IMR-90 (cell line): ENCODE data around the gene PSRC1. TPM values are rescaled to one million over a fixed set of nuclear protein-coding genes. Genes with fewer than 3 reads are reported as not detected.

Experiments used
- ATAC-seq: fragments of 200-7000 bp; cut with Tn5 transposase; 2 replicates; pipeline ENCODE4 v1.9.1; 2020; ENCODE audit warnings: low read depth, mild to moderate bottlenecking, moderate library complexity
- BruUV-seq: library from RNA; stranded (reverse); fragments of 400-500 nt; replicated peaks from 2 replicates; lab custom pipeline; 2021; lab: Mats Ljungman, UMichigan
- CTCF ChIA-PET: fragments of 300-600 bp; formaldehyde crosslinking; extraction: SDS; loops from one replicate; lab custom pipeline; 2021; ENCODE audit warnings: antibody characterized with exemption; lab: Yijun Ruan, JAX
- POLR2A ChIA-PET: fragments of 300-600 bp; sonication (Branson Sonifier 250); formaldehyde crosslinking; loops from one replicate; lab custom pipeline; 2022; ENCODE audit warnings: antibody characterized with exemption; ENCODE audit not compliant: unreplicated experiment; lab: Charles Lee
- DNase-seq: peaks from one replicate; pipeline ENCODE4 v3.0.0; 2013
- H2AFZ ChIP-seq: replicated peaks from 2 replicates; pipeline ENCODE3; 2013; ENCODE audit warnings: low read length, mild to moderate bottlenecking; ENCODE audit not compliant: poor library complexity
- H2AK5ac ChIP-seq: 2 replicates; pipeline ENCODE4 v1.6.1; 2013; ENCODE audit warnings: low read depth, low read length, inconsistent platforms
- H2AK9ac ChIP-seq: replicated peaks from 2 replicates; pipeline ENCODE3; 2013; ENCODE audit warnings: mild to moderate bottlenecking, low read depth, low read length, moderate library complexity; ENCODE audit not compliant: poor library complexity
- H2BK120ac ChIP-seq: 2 replicates; pipeline ENCODE4 v1.6.1; 2013; ENCODE audit warnings: low read depth, low read length, inconsistent platforms
- H2BK15ac ChIP-seq: 3 replicates; pipeline ENCODE4 v1.6.1; 2013; ENCODE audit warnings: low read depth, low read length, inconsistent platforms
- H2BK20ac ChIP-seq: 2 replicates; pipeline ENCODE4 v1.6.1; 2013; ENCODE audit warnings: low read depth, mild to moderate bottlenecking, inconsistent platforms, low read length, moderate library complexity
- H2BK5ac ChIP-seq: 2 replicates; pipeline ENCODE4 v1.6.1; 2013; ENCODE audit warnings: mild to moderate bottlenecking, low read depth, low read length, inconsistent platforms; ENCODE audit not compliant: poor library complexity, severe bottlenecking
- H3K14ac ChIP-seq: replicated peaks from 2 replicates; pipeline ENCODE4 v1.6.1; 2013; ENCODE audit warnings: low read depth, low read length, inconsistent platforms
- H3K18ac ChIP-seq: 2 replicates; pipeline ENCODE4 v1.6.1; 2013; ENCODE audit warnings: low read depth, low read length, control low read depth
- H3K23ac ChIP-seq: 2 replicates; pipeline ENCODE4 v1.6.1; 2013; ENCODE audit warnings: low read depth, low read length, inconsistent platforms
- H3K27ac ChIP-seq: 2 replicates; pipeline ENCODE4 v1.5.1; 2013; ENCODE audit warnings: mild to moderate bottlenecking, control low read depth, low read length; ENCODE audit not compliant: insufficient read depth
- H3K27me3 ChIP-seq: 2 replicates; pipeline ENCODE4 v1.6.1; 2013; ENCODE audit warnings: low read length; ENCODE audit not compliant: control insufficient read depth, insufficient read depth
- H3K36me3 ChIP-seq: 2 replicates; pipeline ENCODE4 v1.6.1; 2013; ENCODE audit warnings: low read length, mixed read lengths; ENCODE audit not compliant: control insufficient read depth, insufficient read depth
- H3K4ac ChIP-seq: 2 replicates; pipeline ENCODE4 v1.6.1; 2013; ENCODE audit warnings: low read depth, low read length, inconsistent platforms
- H3K4me1 ChIP-seq: 2 replicates; pipeline ENCODE4 v1.6.1; 2013; ENCODE audit warnings: low read length, mixed read lengths; ENCODE audit not compliant: control insufficient read depth, insufficient read depth
- H3K4me2 ChIP-seq: 2 replicates; pipeline ENCODE4 v1.6.1; 2013; ENCODE audit warnings: low read depth, mild to moderate bottlenecking, control low read depth, low read length, moderate library complexity
- H3K4me3 ChIP-seq: 2 replicates; pipeline ENCODE4 v1.5.1; 2013; ENCODE audit warnings: low read depth, mild to moderate bottlenecking, control low read depth, low read length, moderate library complexity; ENCODE audit not compliant: insufficient read depth
- H3K56ac ChIP-seq: 2 replicates; pipeline ENCODE4 v1.6.1; 2013; ENCODE audit warnings: low read length, inconsistent platforms; ENCODE audit not compliant: insufficient read depth; ENCODE audit errors: extremely low read depth
- H3K79me1 ChIP-seq, 2 experiments: 2 replicates each; pipeline ENCODE4 v1.6.1; 2013; ENCODE audit warnings: low read length in 2 of 2, inconsistent platforms in 1 of 2, low read depth in 1 of 2
- H3K9ac ChIP-seq: 2 replicates; pipeline ENCODE4 v1.6.1; 2013; ENCODE audit warnings: low read depth, low read length, control low read depth
- H3K9me1 ChIP-seq: 2 replicates; pipeline ENCODE4 v1.6.1; 2013; ENCODE audit warnings: low read length, inconsistent platforms; ENCODE audit not compliant: insufficient read depth
- H3K9me3 ChIP-seq: 2 replicates; pipeline ENCODE4 v1.6.1; 2013; ENCODE audit warnings: low read length; ENCODE audit not compliant: control insufficient read depth, insufficient read depth
- H4K20me1 ChIP-seq: 2 replicates; pipeline ENCODE4 v1.6.1; 2013; ENCODE audit warnings: low read length, inconsistent platforms; ENCODE audit not compliant: insufficient read depth
- H4K5ac ChIP-seq: 2 replicates; pipeline ENCODE4 v1.6.1; 2013; ENCODE audit warnings: mild to moderate bottlenecking, low read depth, low read length, control low read depth
- H4K8ac ChIP-seq, 2 experiments: 2 replicates each; pipeline ENCODE4 v1.6.1; 2013; ENCODE audit warnings: low read depth in 2 of 2, low read length in 2 of 2, control low read depth in 1 of 2, inconsistent platforms in 1 of 2
- H4K91ac ChIP-seq: 2 replicates; pipeline ENCODE4 v1.6.1; 2013; ENCODE audit warnings: low read depth, low read length, inconsistent platforms; ENCODE audit not compliant: insufficient read depth
- POLR2A ChIP-seq: IDR thresholded peaks from 2 replicates; pipeline ENCODE4 v1.6.1; 2012; ENCODE audit warnings: mild to moderate bottlenecking, low read depth, low read length
- SMC3 ChIP-seq: fragments of 150-350 bp; IDR thresholded peaks from 2 replicates; pipeline ENCODE4 v1.6.1; 2016; ENCODE audit warnings: low read depth, mild to moderate bottlenecking, antibody characterized with exemption, low read length, moderate library complexity
- WGBS, 2 experiments: methylation state at CpG; one replicate each; pipeline versions ENCODE4 v1.1.5 to v1.1.7; 2013; ENCODE audit warnings: missing lambda C conversion rate in 2 of 2; ENCODE audit not compliant: insufficient read length in 1 of 2; ENCODE audit errors: extremely low coverage in 2 of 2; 5-methylcytosine and 5-hydroxymethylcytosine counted together
- dilution Hi-C: fragments of 300-500 bp; cut with HindIII; formaldehyde crosslinking; loops from one replicate; pipeline ENCODE4 v1.14.3; 2018; ENCODE audit warnings: low sequenced_read_pairs; ENCODE audit not compliant: unreplicated experiment
- in situ Hi-C: fragments of 300-500 bp; cut with MboI; formaldehyde crosslinking; loops from 3 replicates; pipeline ENCODE4 v1.14.3; 2019; ENCODE audit warnings: low sequenced_read_pairs, inconsistent platforms, mixed read lengths
- intact Hi-C: fragments of 100-400 bp; cut with micrococcal nuclease; formaldehyde crosslinking; loops from 2 replicates; pipeline ENCODE4 v1.10.0; 2022
- polyA plus RNA-seq, 3 experiments: library from polyadenylated mRNA; depleted of rRNA; stranded (reverse); fragments of >200 nt; gene quantifications; 2 replicates each; pipeline ENCODE4 v1.2.3, GENCODE V29; 2012; ENCODE audit warnings: low replicate concordance in 1 of 3
- total RNA-seq: library from RNA; depleted of rRNA; stranded (reverse); fragments of >200 nt; gene quantifications from 2 replicates; pipeline ENCODE4 v1.2.3, GENCODE V29; 2012
- TF ChIP-seq, protein P1 (sequence below): fragments of 150-350 bp; IDR thresholded peaks from 2 replicates; pipeline ENCODE4 v1.6.1; 2016; ENCODE audit warnings: low read depth, mild to moderate bottlenecking, low read length, moderate library complexity, borderline replicate concordance

Gene PSRC1
- total and polyA plus RNA-seq, 2 of the 4 experiments (the other 2 are of a cell fraction), result 34.6 to 40.3 TPM

DNA sequence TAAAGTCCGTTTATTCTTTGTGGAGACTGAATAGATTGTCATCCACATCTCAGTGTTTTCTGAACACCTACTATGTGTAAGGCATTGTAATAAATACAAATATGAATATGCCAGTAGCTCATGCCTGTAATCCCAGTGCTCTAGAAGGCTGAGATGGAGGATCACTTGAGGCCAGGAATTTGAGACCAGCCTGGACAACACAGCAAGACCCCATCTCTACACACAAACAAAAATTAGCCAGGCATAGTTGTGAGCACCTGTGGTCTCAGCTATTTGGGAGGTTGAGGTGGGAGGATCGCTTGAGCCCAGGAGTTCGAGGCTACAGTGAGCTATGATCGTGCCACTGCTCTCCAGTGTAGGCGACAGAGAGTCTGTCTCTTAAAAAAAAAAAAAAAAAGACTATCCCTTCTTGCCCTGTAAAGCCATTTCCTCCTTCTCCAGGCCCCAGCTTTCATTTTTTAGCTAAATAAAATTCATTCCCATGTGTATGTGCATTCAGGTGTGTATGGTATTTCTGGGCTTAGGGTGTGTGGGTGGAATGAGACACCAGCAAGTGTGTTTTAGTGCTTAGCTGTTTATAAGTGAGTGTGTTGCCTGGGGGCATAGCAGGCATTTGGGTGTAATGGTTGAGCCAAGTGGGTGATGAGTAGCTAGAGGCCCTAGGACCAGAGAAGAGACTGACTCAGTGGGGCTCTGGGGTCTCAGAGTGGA is 25.8 kb downstream of the PSRC1 start (continued):
- no peak for TF ChIP-seq SMC3

DNA sequence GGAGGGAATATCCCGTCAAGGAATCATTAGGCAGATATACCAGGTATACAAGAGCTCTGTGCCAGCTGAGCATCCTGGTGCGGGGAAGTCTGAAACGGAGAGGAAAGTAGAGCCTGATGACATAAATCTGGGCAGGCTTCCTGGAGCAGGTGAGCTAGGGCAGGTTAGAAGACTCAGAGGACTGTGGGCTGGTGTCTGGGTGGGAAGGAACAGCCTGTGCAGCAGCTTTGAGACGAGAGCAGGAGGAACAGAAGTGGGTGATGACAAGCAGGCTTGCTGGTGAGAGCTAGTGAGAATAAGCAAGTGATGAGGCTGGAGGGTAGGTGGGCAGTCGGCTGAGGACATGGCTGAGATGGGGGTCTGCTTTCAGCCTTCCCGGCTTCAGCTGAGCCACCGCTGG is 26.9 kb downstream of the PSRC1 start:
- Histone ChIP-seq H3K79me1 (0 out of 4 replicates have a peak, but pooled peaks cover 0 to 8% of the 10 kb centered on the region in 2 experiments), H3K9me3 (no peaks in the 10 kb centered on the region), H3K4me3 (no peak overlapping the region), H3K56ac (no peak overlapping the region), H2BK20ac (no peak overlapping the region), H2AK5ac (no peak overlapping the region), H3K36me3 (no peaks in the 10 kb centered on the region), H2BK15ac (no peak overlapping the region), H2BK5ac (no peak overlapping the region), H3K27ac (no peak overlapping the region), H3K4ac (no peak overlapping the region), H2AK9ac (peak overlapping the region; percentile 82), H3K9ac (no peak overlapping the region), H3K4me1 (peaks cover 14% of the 10 kb centered on the region), H4K20me1 (no peaks in the 10 kb centered on the region), H3K4me2 (no peak overlapping the region), H2AFZ (no peak overlapping the region), H4K91ac (no peak overlapping the region), H3K23ac (no peak overlapping the region), H3K18ac (no peak overlapping the region), H3K9me1 (no peaks in the 10 kb centered on the region; the same call in 1 of the 2 replicates), H4K5ac (no peak overlapping the region), H3K14ac (no peak overlapping the region), H3K27me3 (no peaks in the 10 kb centered on the region), H2BK120ac (no peak overlapping the region), H4K8ac (no peak overlapping the region)
- BruUV-seq, result no TSS peak
- WGBS, 2 experiments, result 78% methylated on average over 3 of the region's 7 CpGs; no CpG with 5 or more reads in 1 of the 2 experiments
- dilution Hi-C loops, result no loop called here
- POLR2A ChIA-PET, result no interaction called here
- in situ Hi-C loops, result no loop called here
- no peak for DNase-seq
- TF ChIP-seq, protein P1, sequence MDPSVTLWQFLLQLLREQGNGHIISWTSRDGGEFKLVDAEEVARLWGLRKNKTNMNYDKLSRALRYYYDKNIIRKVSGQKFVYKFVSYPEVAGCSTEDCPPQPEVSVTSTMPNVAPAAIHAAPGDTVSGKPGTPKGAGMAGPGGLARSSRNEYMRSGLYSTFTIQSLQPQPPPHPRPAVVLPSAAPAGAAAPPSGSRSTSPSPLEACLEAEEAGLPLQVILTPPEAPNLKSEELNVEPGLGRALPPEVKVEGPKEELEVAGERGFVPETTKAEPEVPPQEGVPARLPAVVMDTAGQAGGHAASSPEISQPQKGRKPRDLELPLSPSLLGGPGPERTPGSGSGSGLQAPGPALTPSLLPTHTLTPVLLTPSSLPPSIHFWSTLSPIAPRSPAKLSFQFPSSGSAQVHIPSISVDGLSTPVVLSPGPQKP, result no peak
- no peak for TF ChIP-seq POLR2A
- intact Hi-C loops, result no loop called here
- no peak for ATAC-seq
- CTCF ChIA-PET, result no interaction called here
